HCT116 (cell line): Measurements from ENCODE around the gene FAM131B. TPM values are rescaled to one million over a fixed set of nuclear protein-coding genes. Genes with fewer than 3 reads are reported as not detected.
A peak's percentile ranks its signal among the peaks of the same experiment; 100 is the strongest.

Experiments
- ATAC-seq: fragments of 200-7000 bp; cut with Tn5 transposase; 2 replicates; pipeline ENCODE4 v1.9.1; 2020; ENCODE audit warnings: mild to moderate bottlenecking, moderate library complexity
- BruUV-seq: library from RNA; stranded (reverse); fragments of 400-500 nt; replicated peaks from 2 replicates; lab custom pipeline; 2021; lab: Mats Ljungman, UMichigan
- CTCF ChIA-PET: fragments of 300-600 bp; sonication (Branson Sonifier 250); formaldehyde crosslinking; loops from one replicate; lab custom pipeline; 2021; ENCODE audit warnings: antibody characterized with exemption; lab: Charles Lee
- POLR2A ChIA-PET: fragments of 300-600, 350-600 bp; sonication (Branson Sonifier 250); formaldehyde crosslinking; loops from one replicate; lab custom pipeline; 2021; ENCODE audit warnings: antibody characterized with exemption; lab: Charles Lee
- RAD21 ChIA-PET, 2 experiments: fragments of 300-600 bp; sonication (Branson Sonifier 250); formaldehyde crosslinking; loops; one replicate each; lab custom pipeline; 2023; ENCODE audit warnings: low total read pairs in 2 of 2; ENCODE audit not compliant: uncharacterized antibody in 2 of 2, unreplicated experiment in 2 of 2, low non-redundant PET in 1 of 2; lab: Charles Lee
- DNase-seq: peaks from one replicate; pipeline ENCODE4 v3.0.0-alpha.2; 2010; ENCODE audit warnings: low read depth, low spot score
- H2AFZ ChIP-seq: fragments of 200-600 bp; shearing (Covaris generic), sonication (generic); 2 replicates; pipeline ENCODE4 v1.6.1; 2017; ENCODE audit warnings: low read depth, mixed run types, mixed read lengths, antibody characterized with exemption, low read length; ENCODE audit not compliant: poor library complexity, severe bottlenecking
- H3K27ac ChIP-seq: 2 replicates; pipeline ENCODE4 v1.5.1; 2012; ENCODE audit warnings: low read depth, low read length
- H3K27me3 ChIP-seq: fragments of 200-600 bp; sonication (generic); 2 replicates; pipeline ENCODE4 v1.6.1; 2016; ENCODE audit warnings: mixed run types, low read length, mixed read lengths; ENCODE audit not compliant: insufficient read depth
- H3K36me3 ChIP-seq, 2 experiments: fragments of 200-500 bp in 1 of 2; fragments of 200-600 bp in 1 of 2; sonication (Bioruptor generic) in 1 of 2; sonication (generic) in 1 of 2; 2 replicates each; pipeline versions ENCODE4 v1.5.1 to v1.6.1; 2014 to 2016; ENCODE audit warnings: low read length in 2 of 2, inconsistent platforms in 1 of 2, mixed read lengths in 1 of 2, mixed run types in 1 of 2; ENCODE audit not compliant: insufficient read depth in 2 of 2, control insufficient read depth in 1 of 2
- H3K4me1 ChIP-seq, 2 experiments: fragments of 200-600 bp in 1 of 2; sonication (generic) in 1 of 2; 2 replicates each; pipeline versions ENCODE4 v1.5.1 to v1.6.1; 2012 to 2017; ENCODE audit warnings: low read length in 2 of 2, inconsistent platforms in 1 of 2, mild to moderate bottlenecking in 1 of 2, mixed read lengths in 1 of 2, mixed run types in 1 of 2, moderate library complexity in 1 of 2; ENCODE audit not compliant: insufficient read depth in 2 of 2, control insufficient read depth in 1 of 2
- H3K4me2 ChIP-seq: fragments of 200-600 bp; sonication (generic); 2 replicates; pipeline ENCODE4 v1.6.1; 2017; ENCODE audit warnings: mixed run types, low read length, mixed read lengths
- H3K4me3 ChIP-seq, 2 experiments: fragments of 200-600 bp in 1 of 2; sonication (generic) in 1 of 2; replicated peaks in 1 of 2; 2 replicates each; pipeline ENCODE4 v1.5.1; 2011 to 2016; ENCODE audit warnings: low read length in 2 of 2, control low read depth in 1 of 2, low read depth in 1 of 2, mild to moderate bottlenecking in 1 of 2, mixed read lengths in 1 of 2, mixed run types in 1 of 2
- H3K79me2 ChIP-seq: fragments of 200-600 bp; sonication (generic); 2 replicates; pipeline ENCODE4 v1.6.1; 2017; ENCODE audit warnings: mild to moderate bottlenecking, mixed run types, low read length, moderate library complexity, mixed read lengths; ENCODE audit not compliant: insufficient read depth
- H3K9ac ChIP-seq: fragments of 200-600 bp; sonication (generic); 2 replicates; pipeline ENCODE4 v1.6.1; 2016; ENCODE audit warnings: low read length, mixed read lengths
- H3K9me2 ChIP-seq: fragments of 200-600 bp; sonication (generic), shearing (Covaris generic); 2 replicates; pipeline ENCODE4 v1.6.1; 2017; ENCODE audit warnings: mixed run types, mild to moderate bottlenecking, moderate library complexity; ENCODE audit not compliant: insufficient read depth
- H3K9me3 ChIP-seq, 2 experiments: fragments of 200-500 bp in 1 of 2; fragments of 200-600 bp in 1 of 2; sonication (Bioruptor generic) in 1 of 2; sonication (generic) in 1 of 2; 2 replicates each; pipeline ENCODE4 v1.6.1; 2014 to 2017; ENCODE audit warnings: low read length in 2 of 2, mixed read lengths in 2 of 2, inconsistent platforms in 1 of 2, low read depth in 1 of 2, mild to moderate bottlenecking in 1 of 2, mixed run types in 1 of 2, moderate library complexity in 1 of 2; ENCODE audit not compliant: control insufficient read depth in 1 of 2, insufficient read depth in 1 of 2
- H4K20me1 ChIP-seq: fragments of 200-600 bp; sonication (generic), shearing (Covaris generic); 2 replicates; pipeline ENCODE4 v1.6.1; 2017; ENCODE audit warnings: mixed run types, mild to moderate bottlenecking, moderate library complexity; ENCODE audit not compliant: insufficient read depth
- CTCF ChIP-seq, 3 experiments: fragments of 200-600 bp in 1 of 3; sonication (generic) in 1 of 3; IDR thresholded peaks in 2 of 3; conservative IDR thresholded peaks in 1 of 3; 2 replicates each; pipeline ENCODE4 v1.5.1; 2012 to 2017; ENCODE audit warnings: low read depth in 2 of 3, low read length in 2 of 3, antibody characterized with exemption in 1 of 3, borderline replicate concordance in 1 of 3, control low read depth in 1 of 3, mild to moderate bottlenecking in 1 of 3, mixed read lengths in 1 of 3, mixed run types in 1 of 3, moderate library complexity in 1 of 3; ENCODE audit not compliant: insufficient read depth in 1 of 3
- ELF1 ChIP-seq: IDR thresholded peaks from 2 replicates; pipeline ENCODE4 v1.6.1; 2012; ENCODE audit warnings: low read depth, borderline replicate concordance
- POLR2AphosphoS5 ChIP-seq: IDR thresholded peaks from 2 replicates; pipeline ENCODE4 v1.6.1; 2011; ENCODE audit warnings: mild to moderate bottlenecking, low read depth, low read length, moderate library complexity
- RAD21 ChIP-seq: IDR thresholded peaks from 2 replicates; pipeline ENCODE4 v1.6.1; 2012; ENCODE audit warnings: low read depth, mild to moderate bottlenecking
- REST ChIP-seq: IDR thresholded peaks from 2 replicates; pipeline ENCODE4 v1.6.1; 2012; ENCODE audit warnings: low read depth
- intact Hi-C: fragments of 100-400 bp; cut with micrococcal nuclease; formaldehyde crosslinking; loops from 2 replicates; pipeline ENCODE4 v1.10.0; 2022
- total RNA-seq: library from RNA; stranded (reverse); gene quantifications from one replicate; pipeline ENCODE4 v1.2.1, GENCODE V29; 2021; ENCODE audit not compliant: unreplicated experiment

FAM131B gene
- total RNA-seq, 1 experiment from 2014 or later = 0.20 TPM

DNA sequence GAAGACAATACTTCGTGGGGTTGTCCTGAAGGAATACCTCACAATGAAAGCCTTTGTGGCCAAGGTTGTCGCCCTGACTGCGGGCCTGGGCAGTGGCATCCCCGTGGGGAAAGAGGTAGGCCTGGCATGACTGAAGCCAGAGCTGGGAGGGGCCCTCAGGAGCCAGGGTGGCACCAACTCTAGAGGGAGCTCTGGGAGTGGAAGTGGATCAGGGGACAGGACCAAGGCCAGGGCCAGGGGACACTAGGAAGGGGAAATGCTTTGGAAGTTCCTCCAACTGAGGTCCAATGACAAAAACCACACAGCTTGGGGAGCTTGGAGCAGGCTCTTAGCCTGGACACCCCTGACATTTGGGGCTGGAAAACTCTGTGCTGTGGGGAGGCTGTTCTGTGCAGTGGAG, 40.8 kb downstream of the FAM131B start:
- intact Hi-C loops = loop anchor here (2.0 kb wide), 2 partner anchors 51 to 87 kb away; partner anchors contain the start of gene EPHA1
- Histone ChIP-seq H3K36me3 (no peaks in the 10 kb centered on the region), H3K4me2 (no peak overlapping the region), H3K4me3 (no peak overlapping the region), H3K79me2 (no peaks in the 10 kb centered on the region), H3K27ac (no peak overlapping the region), H2AFZ (no peak overlapping the region), H4K20me1 (no peaks in the 10 kb centered on the region), H3K27me3 (no peaks in the 10 kb centered on the region), H3K4me1 (no peaks in the 10 kb centered on the region), H3K9me3 (no peaks in the 10 kb centered on the region), H3K9me2 (no peaks in the 10 kb centered on the region), H3K9ac (no peak overlapping the region)
- no TSS peak for BruUV-seq
- POLR2A ChIA-PET = no interaction called here
- RAD21 ChIA-PET = interaction anchor here (0.7 to 1.0 kb wide), 2 partner anchors 51 to 81 kb away, joined by 3 read pairs; no protein-coding TSS in a partner anchor
- DNase-seq (no peak), ATAC-seq (peak; percentile 88)
- TF ChIP-seq CTCF (IDR thresholded peaks at IDR 0.05 in 2 of 3, conservative IDR thresholded peaks at IDR 0.05 in 1 of 3; ENCODE audit: borderline replicate concordance in 1 of 3, insufficient read depth in 1 of 3, low read depth in 2 of 3, low read length in 2 of 3) (peak; percentile 35 to 83 (median 49); a peak in 5 of 6 replicates), REST (peak; percentile 50), POLR2AphosphoS5 (no peak), RAD21 (peak; percentile 88), ELF1 (no peak)
- CTCF ChIA-PET = interaction anchor here (1.2 kb wide), 2 partner anchors 54 to 81 kb away, joined by 3 to 4 read pairs; no protein-coding TSS in a partner anchor
